Right lobe of liver (tissue), 4 donors: Measurements from ENCODE around the gene ACO2.

Source experiments
- CTCF ChIP-seq, 4 donors: fragments of 200-600 bp in 3 of 4; fragments of 450-650 bp in 1 of 4; IDR thresholded peaks; one replicate each; pipeline versions ENCODE4 v1.5.1 to v1.8.0; 2016 to 2022; ENCODE audit warnings: antibody characterized with exemption in 4 of 4, mild to moderate bottlenecking in 2 of 4
- POLR2A ChIP-seq: fragments of 450-650 bp; IDR thresholded peaks from one replicate; pipeline ENCODE4 v1.6.1; 2017; ENCODE audit warnings: antibody characterized with exemption, mild to moderate bottlenecking
- donor health status: DM: no; HTN: no; CAD: no.
- donor health status: DM: no; HTN: no; CAD: no.
- donor health status: DM: no; HTN: yes; CAD: no.

- no peak for TF ChIP-seq POLR2A
- TF ChIP-seq CTCF (IDR thresholded peaks at IDR 0.05), result no peak
Observed at GRCh38 chr22:41516462-41516861, 47.5 kb downstream of the ACO2 start.
